Neural cell (in vitro differentiated cells): Measurements from ENCODE around the gene SLC43A3. TPM values are rescaled to one million over a fixed set of nuclear protein-coding genes. Genes with fewer than 3 reads are reported as not detected.

ENCODE experiments used
- H2AFZ ChIP-seq: fragments of 200-600, 300-800 bp; sonication (generic), shearing (Covaris generic); 2 replicates; pipeline ENCODE4 v1.6.0; 2014; ENCODE audit warnings: low read depth, mild to moderate bottlenecking, antibody characterized with exemption, low read length, moderate library complexity
- H3F3A ChIP-seq: fragments of 200-600 bp; shearing (Covaris generic); 2 replicates; pipeline ENCODE4 v1.6.1; 2016; ENCODE audit warnings: mild to moderate bottlenecking, moderate library complexity, mixed read lengths, antibody characterized with exemption, low read length; ENCODE audit not compliant: insufficient read depth, poor library complexity, severe bottlenecking
- H3K27ac ChIP-seq: fragments of 200-600, 300-800 bp; sonication (generic), shearing (Covaris generic); 2 replicates; pipeline ENCODE4 v1.5.1; 2014; ENCODE audit warnings: mild to moderate bottlenecking, low read length, moderate library complexity
- H3K27me3 ChIP-seq: fragments of 300-800, 200-600 bp; sonication (generic), shearing (Covaris generic); 2 replicates; pipeline ENCODE4 v1.6.0; 2014; ENCODE audit warnings: mild to moderate bottlenecking, low read depth, low read length, moderate library complexity; ENCODE audit not compliant: insufficient read depth
- H3K36me3 ChIP-seq: fragments of 300-800, 200-600 bp; sonication (generic), shearing (Covaris generic); 2 replicates; pipeline ENCODE4 v1.5.1; 2014; ENCODE audit warnings: mild to moderate bottlenecking, antibody characterized with exemption, low read length, moderate library complexity; ENCODE audit not compliant: insufficient read depth
- H3K4me2 ChIP-seq: fragments of 300-800, 200-600 bp; sonication (generic), shearing (Covaris generic); 2 replicates; pipeline ENCODE4 v1.6.0; 2014; ENCODE audit warnings: mild to moderate bottlenecking, low read length
- H3K4me3 ChIP-seq: fragments of 300-800, 200-600 bp; sonication (generic), shearing (Covaris generic); 2 replicates; pipeline ENCODE4 v1.5.1; 2014; ENCODE audit warnings: mild to moderate bottlenecking, low read length, moderate library complexity
- H3K79me2 ChIP-seq: fragments of 200-600 bp; shearing (Covaris generic); replicated peaks from 2 replicates; pipeline ENCODE4 v1.6.0; 2014; ENCODE audit warnings: mild to moderate bottlenecking, low read length, moderate library complexity; ENCODE audit not compliant: insufficient read depth
- H3K9ac ChIP-seq: fragments of 300-800, 200-600 bp; sonication (generic), shearing (Covaris generic); 2 replicates; pipeline ENCODE4 v1.6.1; 2016; ENCODE audit warnings: mild to moderate bottlenecking, low read length, mixed read lengths
- H3K9me2 ChIP-seq: fragments of 200-600 bp; shearing (Covaris generic); 2 replicates; pipeline ENCODE4 v1.6.1; 2016; ENCODE audit warnings: mild to moderate bottlenecking, low read length, mixed read lengths; ENCODE audit not compliant: insufficient read depth
- H3K9me3 ChIP-seq: fragments of 200-600, 300-800 bp; sonication (generic), shearing (Covaris generic); 2 replicates; pipeline ENCODE4 v1.6.1; 2016; ENCODE audit warnings: mild to moderate bottlenecking, mixed run types, low read length, moderate library complexity, mixed read lengths
- H4K20me1 ChIP-seq: fragments of 200-600 bp; shearing (Covaris generic); 2 replicates; pipeline ENCODE4 v1.6.1; 2016; ENCODE audit warnings: mild to moderate bottlenecking, mixed run types; ENCODE audit not compliant: insufficient read depth
- CTCF ChIP-seq: fragments of 450-650 bp; IDR thresholded peaks from 2 replicates; pipeline ENCODE4 v1.5.1; 2014; ENCODE audit warnings: antibody characterized with exemption, mild to moderate bottlenecking, moderate library complexity; ENCODE audit not compliant: poor library complexity, severe bottlenecking
- EP300 ChIP-seq: fragments of 450-650 bp; conservative IDR thresholded peaks from 2 replicates; pipeline ENCODE4 v1.6.1; 2014; ENCODE audit warnings: antibody characterized with exemption, mild to moderate bottlenecking, moderate library complexity; ENCODE audit not compliant: poor library complexity, severe bottlenecking
- EZH2 ChIP-seq: fragments of 200-600, 300-800 bp; shearing (Covaris generic), sonication (generic); IDR thresholded peaks from 2 replicates; pipeline ENCODE4 v1.6.1; 2014; ENCODE audit warnings: antibody characterized with exemption, low read length, borderline replicate concordance, mild to moderate bottlenecking; ENCODE audit not compliant: insufficient read depth, poor library complexity, severe bottlenecking
- MXI1 ChIP-seq: fragments of 450-650 bp; conservative IDR thresholded peaks from 2 replicates; pipeline ENCODE4 v1.6.1; 2014; ENCODE audit warnings: antibody characterized with exemption, mild to moderate bottlenecking; ENCODE audit not compliant: poor library complexity, severe bottlenecking
- POLR2AphosphoS5 ChIP-seq: IDR thresholded peaks from 2 replicates; pipeline ENCODE4 v1.6.1; 2012
- RAD21 ChIP-seq: fragments of 450-650 bp; conservative IDR thresholded peaks from 2 replicates; pipeline ENCODE4 v1.6.1; 2014; ENCODE audit warnings: antibody characterized with exemption, mild to moderate bottlenecking, moderate library complexity
- REST ChIP-seq: IDR thresholded peaks from 2 replicates; pipeline ENCODE4 v1.6.1; 2012; ENCODE audit warnings: borderline replicate concordance
- SMC3 ChIP-seq: fragments of 450-650 bp; conservative IDR thresholded peaks from 2 replicates; pipeline ENCODE4 v1.6.1; 2014; ENCODE audit warnings: antibody characterized with exemption, mild to moderate bottlenecking, moderate library complexity; ENCODE audit not compliant: poor library complexity
- TAF1 ChIP-seq: IDR thresholded peaks from 2 replicates; pipeline ENCODE4 v1.6.1; 2012; ENCODE audit warnings: low read depth
- polyA plus RNA-seq: library from polyadenylated mRNA; depleted of rRNA; stranded (reverse); fragments of >200 nt; gene quantifications from 2 replicates; pipeline ENCODE4 v1.2.3, GENCODE V29; 2014

The SLC43A3 gene
- polyA plus RNA-seq, 1 donor from 2014 or later: 0.33 TPM

GRCh38 chr11:57461841-57462489, 35.0 kb upstream of the SLC43A3 start:
- Histone ChIP-seq H3K27me3 (peaks cover 54% of the 10 kb centered on the region), H4K20me1 (no peaks in the 10 kb centered on the region), H3K9me3 (no peaks in the 10 kb centered on the region), H3K79me2 (no peaks in the 10 kb centered on the region), H3K4me3 (peak overlapping the region; percentile 72), H3K9me2 (no peaks in the 10 kb centered on the region), H3K4me2 (no peak overlapping the region), H3K36me3 (no peaks in the 10 kb centered on the region), H2AFZ (no peak overlapping the region), H3K9ac (no peak overlapping the region), H3F3A (no peaks in the 10 kb centered on the region), H3K27ac (no peak overlapping the region)
- TF ChIP-seq EZH2 (no peak), REST (no peak), RAD21 (no peak), MXI1 (no peak), SMC3 (no peak), EP300 (no peak)

GRCh38 chr11:57460758-57461749, 34.1 kb upstream of the SLC43A3 start:
- no peaks in the 10 kb centered on the region for H3K36me3 ChIP-seq
- peaks cover 63% of the 10 kb centered on the region for H3K27me3 ChIP-seq
- H3K27ac ChIP-seq: no peak overlapping the region
- TF ChIP-seq SMC3 (no peak), CTCF (no peak), POLR2AphosphoS5 (no peak), EP300 (peak; percentile 1), TAF1 (no peak), MXI1 (no peak)
- no peaks in the 10 kb centered on the region for H3K9me2 ChIP-seq
- H3K9me3 ChIP-seq: no peaks in the 10 kb centered on the region
- H3K4me3 ChIP-seq: peak overlapping the region; percentile 72
- H3K4me2 ChIP-seq: peak overlapping the region; percentile 25
- H3K79me2 ChIP-seq: no peaks in the 10 kb centered on the region
- no peak overlapping the region for H2AFZ ChIP-seq
- H3F3A ChIP-seq: no peaks in the 10 kb centered on the region
- peak overlapping the region; percentile 55 for H3K9ac ChIP-seq
- H4K20me1 ChIP-seq: no peaks in the 10 kb centered on the region
